Measurements from ENCODE around the gene NUDT9.
A peak's percentile ranks its signal among the peaks of the same experiment; 100 is the strongest.
"Not testable (repeated sequence)": the region's sequence is repeated elsewhere in the genome, so short reads cannot be mapped to it uniquely, and the experiment has no call there.

NUDT9 gene

DNA sequence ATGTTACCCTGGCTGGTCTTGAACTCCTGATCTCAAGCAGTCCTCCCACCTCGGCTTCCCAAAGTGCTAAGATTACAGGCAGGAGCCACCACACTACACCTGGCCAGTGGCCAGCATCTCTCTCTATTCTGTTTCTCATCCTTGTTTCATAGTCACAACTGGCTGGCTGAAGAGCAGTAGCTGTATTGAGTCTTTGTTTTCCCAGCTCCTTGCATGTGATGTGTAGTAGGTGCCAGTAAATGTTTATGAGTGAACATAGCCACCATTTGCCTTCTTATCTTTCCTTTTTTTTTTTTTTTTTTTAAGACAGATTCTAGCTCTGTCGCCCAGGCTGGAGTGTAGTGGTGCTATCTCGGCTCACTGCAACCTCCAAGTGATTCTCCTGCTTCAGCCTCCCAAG lies 23.6 kb downstream of the NUDT9 start:
- Histone ChIP-seq H3K4me3 (no peak overlapping the region), H3K27ac (no peak overlapping the region)

GRCh38 chr4:87446375-87446774 lies 24.0 kb downstream of the NUDT9 start:
- not testable (repeated sequence) for H3K4me3 ChIP-seq, H3K27ac ChIP-seq

DNA sequence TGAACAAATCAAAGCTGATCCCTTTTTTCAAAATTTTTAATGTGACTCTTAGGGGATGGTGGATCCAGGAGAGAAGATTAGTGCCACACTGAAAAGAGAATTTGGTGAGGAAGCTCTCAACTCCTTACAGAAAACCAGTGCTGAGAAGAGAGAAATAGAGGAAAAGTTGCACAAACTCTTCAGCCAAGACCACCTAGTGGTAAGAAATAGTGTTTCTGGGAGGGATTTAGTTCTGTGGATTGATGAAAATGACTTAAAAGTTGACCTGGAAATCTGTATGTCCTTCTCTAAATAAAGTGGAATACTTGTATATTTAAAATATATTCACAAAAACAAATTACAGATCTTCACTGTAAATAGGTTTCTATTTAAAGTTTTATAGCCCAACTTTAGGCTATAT lies 29.2 kb downstream of the NUDT9 start:
- no peak overlapping the region for H3K27ac ChIP-seq
- no peak overlapping the region for H3K4me3 ChIP-seq

DNA sequence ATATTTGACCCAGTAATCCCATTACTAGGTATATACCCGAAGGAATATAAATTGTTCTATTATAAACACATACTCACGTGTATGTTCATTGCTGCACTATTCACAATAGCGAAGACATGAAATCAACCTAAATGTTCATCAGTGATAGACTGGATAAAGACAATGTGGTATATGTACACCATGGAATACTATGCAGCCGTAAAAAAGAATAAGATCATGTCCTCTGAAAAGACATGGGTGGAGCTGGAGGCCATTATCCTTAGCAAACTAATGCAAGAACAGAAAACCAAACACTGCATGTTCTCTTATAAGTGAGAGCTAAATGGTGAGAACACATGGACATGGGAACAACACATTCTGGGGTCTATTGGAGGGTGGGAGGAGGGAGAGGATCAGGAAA lies 36.5 kb downstream of the NUDT9 start:
- no peak overlapping the region for H3K27ac ChIP-seq
- no peak overlapping the region for H3K4me3 ChIP-seq

GRCh38 chr4:87461281-87461700 lies 38.9 kb downstream of the NUDT9 start:
- Histone ChIP-seq H3K27ac (no peak overlapping the region), H3K4me3 (no peak overlapping the region)

GRCh38 chr4:87462102-87462501 lies 39.7 kb downstream of the NUDT9 start:
- no peak overlapping the region for H3K4me3 ChIP-seq
- no peak overlapping the region for H3K27ac ChIP-seq

DNA sequence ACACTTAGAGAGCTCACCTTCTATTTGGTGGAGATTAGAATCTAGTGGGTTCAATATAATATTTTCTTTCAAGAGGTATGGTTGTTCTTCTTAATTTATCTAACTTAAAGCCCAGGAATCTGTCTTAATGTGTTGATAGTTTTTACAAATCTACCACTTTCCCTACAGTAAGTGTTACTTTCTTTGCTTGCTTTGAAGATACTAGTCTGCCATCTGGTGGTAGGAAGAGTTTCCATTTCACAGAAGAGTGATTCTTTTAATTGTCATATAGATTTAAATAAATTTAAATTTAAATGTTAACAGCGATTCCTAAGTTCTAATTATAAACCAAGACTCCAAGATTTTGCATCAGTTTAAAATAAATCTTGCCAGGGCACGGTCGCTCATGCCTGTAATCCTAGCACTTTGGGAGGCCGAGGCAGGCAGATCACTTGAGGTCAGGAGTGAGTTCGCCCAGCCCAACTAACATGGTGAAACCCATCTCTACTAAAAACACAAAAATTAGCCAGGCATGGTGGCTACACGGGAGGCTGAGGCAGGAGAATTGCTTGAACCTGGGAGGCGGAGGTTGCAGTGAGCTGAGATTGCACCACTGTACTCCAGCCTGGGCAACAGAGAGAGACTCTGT lies 43.5 kb downstream of the NUDT9 start:
- no peak overlapping the region for H3K27ac ChIP-seq
- H3K4me3 ChIP-seq: no peak overlapping the region

- no peak overlapping the region for H3K27ac ChIP-seq
- no peak overlapping the region for H3K4me3 ChIP-seq
Measured at GRCh38 chr4:87469390-87469789, 47.0 kb downstream of the NUDT9 start.

GRCh38 chr4:87476934-87477333 lies 54.6 kb downstream of the NUDT9 start:
- H3K27ac ChIP-seq: peak overlapping the region in 2 of 21 experiments; percentile 5 to 23
- H3K4me3 ChIP-seq: no peak overlapping the region

GRCh38 chr4:87478732-87479250 lies 56.4 kb downstream of the NUDT9 start:
- H3K27ac ChIP-seq: no peak overlapping the region
- H3K4me3 ChIP-seq: no peak overlapping the region

DNA sequence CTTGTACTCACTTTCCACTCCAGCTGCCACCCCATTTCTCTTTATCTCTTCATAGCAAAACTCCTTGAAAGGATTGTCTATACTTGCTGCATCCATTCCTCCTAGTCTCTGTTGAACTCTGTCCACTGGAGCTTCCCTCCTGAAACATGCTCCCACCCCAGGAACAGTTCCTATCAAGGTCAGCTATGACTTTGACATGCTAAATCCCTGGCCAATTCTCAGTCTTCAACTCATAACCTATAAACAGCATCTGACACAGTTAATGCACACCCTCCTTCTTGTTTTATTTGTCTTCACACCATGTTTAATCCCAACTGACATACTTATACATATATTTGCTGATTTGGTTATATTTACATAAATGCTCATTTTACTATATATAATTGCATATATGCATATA lies 59.0 kb downstream of the NUDT9 start:
- Histone ChIP-seq H3K27ac (no peak overlapping the region), H3K4me3 (no peak overlapping the region)

DNA sequence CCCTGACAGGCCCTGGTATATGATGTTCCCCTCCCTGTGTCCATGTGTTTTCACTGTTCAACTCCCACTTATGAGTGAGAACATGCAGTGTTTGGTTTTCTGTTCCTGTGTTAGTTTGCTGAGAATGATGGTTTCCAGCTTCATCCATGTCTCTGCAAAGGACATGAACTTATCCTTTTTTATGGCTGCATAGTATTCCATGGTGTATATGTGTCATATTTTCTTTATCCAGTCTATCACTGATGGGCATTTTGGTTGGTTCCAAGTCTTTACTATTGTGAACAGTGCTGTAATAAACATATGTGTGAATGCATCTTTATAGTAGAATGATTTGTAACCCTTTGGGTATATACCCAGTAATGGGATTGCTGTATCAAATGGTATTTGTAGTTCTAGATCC lies 60.9 kb downstream of the NUDT9 start:
- H3K4me3 ChIP-seq, H3K27ac ChIP-seq: not testable (repeated sequence)

GRCh38 chr4:87488666-87489065 lies 66.3 kb downstream of the NUDT9 start:
- not testable (repeated sequence) for H3K4me3 ChIP-seq
- H3K27ac ChIP-seq: peak overlapping the region in 4 of 21 experiments; percentile 21 to 60 (median 44)

- Histone ChIP-seq H3K4me3 (no peak overlapping the region), H3K27ac (peak overlapping the region in 6 of 21 experiments; percentile 16 to 73 (median 56))
Measured at GRCh38 chr4:87489678-87490077, 67.3 kb downstream of the NUDT9 start.

DNA sequence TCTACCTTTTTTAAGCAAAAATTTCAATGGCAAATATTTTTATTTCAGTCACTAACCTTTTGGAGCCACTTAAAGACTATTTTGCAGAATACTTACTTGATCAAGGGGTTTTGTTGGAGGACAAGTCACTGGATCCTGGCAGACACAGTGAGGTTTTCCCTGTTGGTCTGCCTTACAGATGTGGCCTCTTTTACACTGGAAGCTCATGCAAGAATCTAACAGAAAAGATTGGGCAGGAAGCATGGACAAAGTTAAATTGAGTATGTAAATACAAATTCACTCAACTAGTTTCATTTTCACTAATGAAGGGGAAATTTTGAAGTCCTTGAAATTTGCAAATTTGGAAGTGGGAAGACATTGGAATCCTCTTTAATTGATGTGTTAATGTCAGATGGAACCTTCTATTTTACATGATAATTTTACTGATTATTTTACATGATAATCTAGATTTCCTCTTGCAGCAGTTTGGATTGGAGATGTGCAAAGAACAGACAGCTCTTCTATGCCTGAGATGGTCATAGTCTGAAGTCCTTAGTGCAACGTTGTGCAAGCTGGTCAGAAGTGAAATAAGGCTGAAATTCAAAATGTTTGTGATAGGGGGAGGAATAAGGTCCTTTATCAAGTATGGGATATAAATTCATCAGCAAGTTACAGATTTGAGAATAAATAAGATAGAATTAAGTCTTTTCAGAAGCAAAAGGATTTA lies 68.4 kb downstream of the NUDT9 start:
- peak overlapping the region in 6 of 21 experiments; percentile 14 to 73 (median 62) for H3K27ac ChIP-seq
- H3K4me3 ChIP-seq: no peak overlapping the region

DNA sequence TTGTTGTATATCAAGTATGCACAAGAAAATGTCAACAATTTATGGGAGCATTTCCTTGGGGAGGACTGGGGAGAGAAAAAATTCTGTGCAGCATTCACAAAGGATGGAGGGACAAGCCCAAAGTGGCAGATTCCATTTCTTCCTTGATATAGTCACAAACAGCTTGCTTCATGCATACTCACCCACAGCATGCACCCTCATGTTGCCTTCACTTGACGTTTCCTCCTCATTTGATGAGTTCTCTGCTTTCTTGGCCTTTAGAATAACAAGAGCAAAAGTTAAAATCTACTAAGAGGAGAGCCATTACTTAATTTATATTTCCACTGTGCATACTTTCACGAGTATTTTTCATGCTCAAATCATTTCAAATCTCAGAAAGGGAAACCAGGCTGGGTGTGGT lies 69.1 kb downstream of the NUDT9 start:
- Histone ChIP-seq H3K27ac (peak overlapping the region in 2 of 21 experiments; percentile 14 to 20), H3K4me3 (no peak overlapping the region)

GRCh38 chr4:87491851-87492250 lies 69.5 kb downstream of the NUDT9 start:
- H3K27ac ChIP-seq: peak overlapping the region in 1 of 21 experiments; percentile 20
- not testable (repeated sequence) for H3K4me3 ChIP-seq

- peak overlapping the region in 1 of 21 experiments; percentile 15 for H3K27ac ChIP-seq
Measured at GRCh38 chr4:87493115-87493514, 70.7 kb downstream of the NUDT9 start.

DNA sequence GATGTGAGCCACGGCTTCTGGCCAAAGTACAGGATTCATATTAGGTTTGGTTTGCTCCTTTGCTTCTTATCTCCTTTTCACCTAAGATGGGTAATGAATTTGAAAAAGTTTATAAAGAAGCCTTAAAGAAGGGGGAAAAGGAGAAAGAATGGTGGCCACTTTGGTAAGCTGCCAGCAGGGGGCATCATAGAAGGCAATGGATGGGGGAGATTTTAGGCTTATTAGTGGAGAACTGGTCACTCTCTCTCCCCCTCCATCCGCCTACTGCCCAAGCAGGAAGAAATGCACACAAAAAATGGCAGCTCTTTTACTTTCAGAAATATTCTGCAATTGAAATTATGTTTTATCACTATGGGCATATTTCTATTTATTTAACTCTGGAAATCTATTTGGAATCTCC lies 74.8 kb downstream of the NUDT9 start:
- H3K27ac ChIP-seq: peak overlapping the region in 2 of 21 experiments; percentile 17 to 52
- no peak overlapping the region for H3K4me3 ChIP-seq

More at GRCh38 chr4:87493115-87493514, 70.7 kb downstream of the NUDT9 start:
- H3K4me3 ChIP-seq: no peak overlapping the region

GRCh38 chr4:87497578-87497977 lies 75.2 kb downstream of the NUDT9 start:
- H3K4me3 ChIP-seq: no peak overlapping the region
- H3K27ac ChIP-seq: peak overlapping the region in 12 of 21 experiments; percentile 8 to 78 (median 54)

- Histone ChIP-seq H3K4me3 (no peak overlapping the region), H3K27ac (peak overlapping the region in 14 of 21 experiments; percentile 13 to 78 (median 36))
Measured at GRCh38 chr4:87498446-87498900, 76.1 kb downstream of the NUDT9 start.

All from skin epidermis (tissue), 12 donors.